Lower leg skin (tissue), 3 donors: ENCODE measurements around the gene CD79B.
"Not testable (repeated sequence)": the region's sequence is repeated elsewhere in the genome, so short reads cannot be mapped to it uniquely, and the experiment has no call there.

ENCODE experiments used
- POLR2A ChIP-seq, 2 donors: fragments of 450-650 bp; IDR thresholded peaks; one replicate each; pipeline ENCODE4 v1.6.1; 2016 to 2017; ENCODE audit warnings: antibody characterized with exemption in 2 of 2, mild to moderate bottlenecking in 1 of 2, moderate library complexity in 1 of 2
- TF ChIP-seq, protein P1 (sequence below), 3 donors: fragments of 450-650 bp; IDR thresholded peaks; one replicate each; pipeline ENCODE4 v1.5.1; 2016; ENCODE audit warnings: antibody characterized with exemption in 3 of 3, mild to moderate bottlenecking in 3 of 3, moderate library complexity in 2 of 3

GRCh38 chr17:63898899-63899798 is 33.0 kb downstream of the CD79B start:
- not testable (repeated sequence) for TF ChIP-seq POLR2A (IDR thresholded peaks at IDR 0.05)
- TF ChIP-seq, protein P1, sequence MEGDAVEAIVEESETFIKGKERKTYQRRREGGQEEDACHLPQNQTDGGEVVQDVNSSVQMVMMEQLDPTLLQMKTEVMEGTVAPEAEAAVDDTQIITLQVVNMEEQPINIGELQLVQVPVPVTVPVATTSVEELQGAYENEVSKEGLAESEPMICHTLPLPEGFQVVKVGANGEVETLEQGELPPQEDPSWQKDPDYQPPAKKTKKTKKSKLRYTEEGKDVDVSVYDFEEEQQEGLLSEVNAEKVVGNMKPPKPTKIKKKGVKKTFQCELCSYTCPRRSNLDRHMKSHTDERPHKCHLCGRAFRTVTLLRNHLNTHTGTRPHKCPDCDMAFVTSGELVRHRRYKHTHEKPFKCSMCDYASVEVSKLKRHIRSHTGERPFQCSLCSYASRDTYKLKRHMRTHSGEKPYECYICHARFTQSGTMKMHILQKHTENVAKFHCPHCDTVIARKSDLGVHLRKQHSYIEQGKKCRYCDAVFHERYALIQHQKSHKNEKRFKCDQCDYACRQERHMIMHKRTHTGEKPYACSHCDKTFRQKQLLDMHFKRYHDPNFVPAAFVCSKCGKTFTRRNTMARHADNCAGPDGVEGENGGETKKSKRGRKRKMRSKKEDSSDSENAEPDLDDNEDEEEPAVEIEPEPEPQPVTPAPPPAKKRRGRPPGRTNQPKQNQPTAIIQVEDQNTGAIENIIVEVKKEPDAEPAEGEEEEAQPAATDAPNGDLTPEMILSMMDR (IDR thresholded peaks at IDR 0.05): not testable (repeated sequence)
